Measurements from ENCODE around the gene TDRD15. TPM values are rescaled to one million over a fixed set of nuclear protein-coding genes. Genes with fewer than 3 reads are reported as not detected.
A peak's percentile ranks its signal among the peaks of the same experiment; 100 is the strongest.

Gene TDRD15
- total RNA-seq, 3 donors from 2014 or later, result not detected

- DNase-seq (no peak), ATAC-seq (no peak)
- Histone ChIP-seq H3K4me3 (no peak overlapping the region), H3K9me3 (no peaks in the 10 kb centered on the region), H3K36me3 (ENCODE audit: low read depth) (no peaks in the 10 kb centered on the region), H3K4me1 (ENCODE audit: low read depth) (no peaks in the 10 kb centered on the region)
- TF ChIP-seq, protein P1, sequence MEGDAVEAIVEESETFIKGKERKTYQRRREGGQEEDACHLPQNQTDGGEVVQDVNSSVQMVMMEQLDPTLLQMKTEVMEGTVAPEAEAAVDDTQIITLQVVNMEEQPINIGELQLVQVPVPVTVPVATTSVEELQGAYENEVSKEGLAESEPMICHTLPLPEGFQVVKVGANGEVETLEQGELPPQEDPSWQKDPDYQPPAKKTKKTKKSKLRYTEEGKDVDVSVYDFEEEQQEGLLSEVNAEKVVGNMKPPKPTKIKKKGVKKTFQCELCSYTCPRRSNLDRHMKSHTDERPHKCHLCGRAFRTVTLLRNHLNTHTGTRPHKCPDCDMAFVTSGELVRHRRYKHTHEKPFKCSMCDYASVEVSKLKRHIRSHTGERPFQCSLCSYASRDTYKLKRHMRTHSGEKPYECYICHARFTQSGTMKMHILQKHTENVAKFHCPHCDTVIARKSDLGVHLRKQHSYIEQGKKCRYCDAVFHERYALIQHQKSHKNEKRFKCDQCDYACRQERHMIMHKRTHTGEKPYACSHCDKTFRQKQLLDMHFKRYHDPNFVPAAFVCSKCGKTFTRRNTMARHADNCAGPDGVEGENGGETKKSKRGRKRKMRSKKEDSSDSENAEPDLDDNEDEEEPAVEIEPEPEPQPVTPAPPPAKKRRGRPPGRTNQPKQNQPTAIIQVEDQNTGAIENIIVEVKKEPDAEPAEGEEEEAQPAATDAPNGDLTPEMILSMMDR (IDR thresholded peaks at IDR 0.05), result no peak
- intact Hi-C loops (cut with DNase I, micrococcal nuclease), result no loop called here
These were observed 31.8 kb downstream of the TDRD15 start for GRCh38 chr2:21155365-21156136.

GRCh38 chr2:21161122-21161521 is 37.4 kb downstream of the TDRD15 start:
- ATAC-seq, result no peak
- TF ChIP-seq, protein P1 (IDR thresholded peaks at IDR 0.05), result no peak
- Histone ChIP-seq H3K4me1 (ENCODE audit: low read depth) (no peaks in the 10 kb centered on the region), H3K36me3 (ENCODE audit: low read depth) (no peaks in the 10 kb centered on the region), H3K9me3 (no peaks in the 10 kb centered on the region), H3K4me3 (no peak overlapping the region)
- intact Hi-C loops (cut with DNase I, micrococcal nuclease), result no loop called here
- DNase-seq, result no peak

- DNase-seq, result peak in 1 of 3 donors; percentile 33
- ATAC-seq, result no peak
- TF ChIP-seq, protein P1 (IDR thresholded peaks at IDR 0.05), result no peak
- no peak overlapping the region for H3K4me3 ChIP-seq
- no peaks in the 10 kb centered on the region for H3K4me1 ChIP-seq (ENCODE audit: low read depth)
- no peaks in the 10 kb centered on the region for H3K9me3 ChIP-seq
- intact Hi-C loops (cut with DNase I, micrococcal nuclease), result no loop called here
- no peaks in the 10 kb centered on the region for H3K36me3 ChIP-seq (ENCODE audit: low read depth)
These were observed 38.3 kb downstream of the TDRD15 start for GRCh38 chr2:21161832-21162614.

GRCh38 chr2:21162615-21162878 is 38.8 kb downstream of the TDRD15 start:
- TF ChIP-seq, protein P1 (IDR thresholded peaks at IDR 0.05), result no peak
- DNase-seq (no peak), ATAC-seq (no peak)
- H3K4me3 ChIP-seq, result no peak overlapping the region
- no peaks in the 10 kb centered on the region for H3K36me3 ChIP-seq (ENCODE audit: low read depth)
- no peaks in the 10 kb centered on the region for H3K9me3 ChIP-seq
- H3K4me1 ChIP-seq (ENCODE audit: low read depth), result no peaks in the 10 kb centered on the region
- intact Hi-C loops (cut with DNase I, micrococcal nuclease), result no loop called here

- Histone ChIP-seq H3K36me3 (ENCODE audit: low read depth) (no peaks in the 10 kb centered on the region), H3K9me3 (no peaks in the 10 kb centered on the region), H3K4me1 (ENCODE audit: low read depth) (no peaks in the 10 kb centered on the region), H3K4me3 (no peak overlapping the region)
- no peak for ATAC-seq
- no peak for DNase-seq
- TF ChIP-seq, protein P1 (IDR thresholded peaks at IDR 0.05), result no peak
- intact Hi-C loops (cut with DNase I, micrococcal nuclease), result no loop called here
These were observed 39.4 kb downstream of the TDRD15 start for GRCh38 chr2:21163213-21163612.

Data from mucosa of descending colon (tissue), 3 donors.